MM.1S (cell line): ENCODE measurements around the gene RB1.

Experiments used
- DNase-seq: peaks from one replicate; pipeline ENCODE4 v3.0.0-alpha.2; 2015
- H2AFZ ChIP-seq: fragments of 300-600 bp; sonication (generic); 2 replicates; pipeline ENCODE4 v1.6.0; 2016; ENCODE audit warnings: antibody characterized with exemption, low read length
- H3F3A ChIP-seq: fragments of 300-600 bp; sonication (generic); 2 replicates; pipeline ENCODE4 v1.6.1; 2016; ENCODE audit warnings: mild to moderate bottlenecking, antibody characterized with exemption, low read length, moderate library complexity, mixed read lengths; ENCODE audit not compliant: insufficient read depth
- H3K27ac ChIP-seq: fragments of 300-600 bp; sonication (generic); 2 replicates; pipeline ENCODE4 v1.5.1; 2016; ENCODE audit warnings: mild to moderate bottlenecking, low read length
- H3K27me3 ChIP-seq: fragments of 300-600 bp; sonication (generic); replicated peaks from 2 replicates; pipeline ENCODE4 v1.6.0; 2016; ENCODE audit warnings: low read length; ENCODE audit not compliant: insufficient read depth
- H3K36me3 ChIP-seq: fragments of 300-600 bp; sonication (generic); replicated peaks from 2 replicates; pipeline ENCODE4 v1.6.1; 2016; ENCODE audit warnings: mild to moderate bottlenecking, low read length, mixed read lengths; ENCODE audit not compliant: insufficient read depth
- H3K4me1 ChIP-seq: fragments of 300-600 bp; sonication (generic); 2 replicates; pipeline ENCODE4 v1.6.1; 2016; ENCODE audit warnings: low read length, mixed read lengths
- H3K4me2 ChIP-seq: fragments of 300-600 bp; sonication (generic); 2 replicates; pipeline ENCODE4 v1.6.0; 2016; ENCODE audit warnings: low read depth, low read length
- H3K4me3 ChIP-seq: fragments of 300-600 bp; sonication (generic); 2 replicates; pipeline ENCODE4 v1.5.1; 2016; ENCODE audit warnings: low read length, mixed read lengths
- H3K79me2 ChIP-seq: fragments of 300-600 bp; sonication (generic); 2 replicates; pipeline ENCODE4 v1.6.1; 2016; ENCODE audit warnings: mixed run types, low read length, mixed read lengths
- H3K9ac ChIP-seq: fragments of 300-600 bp; sonication (generic); 2 replicates; pipeline ENCODE4 v1.6.1; 2016; ENCODE audit warnings: low read length, mixed read lengths
- H3K9me2 ChIP-seq: fragments of 300-600 bp; sonication (generic); replicated peaks from 2 replicates; pipeline ENCODE4 v1.6.1; 2016; ENCODE audit warnings: mild to moderate bottlenecking, low read length, mixed read lengths; ENCODE audit not compliant: insufficient read depth
- H3K9me3 ChIP-seq: fragments of 300-600 bp; sonication (generic); replicated peaks from 2 replicates; pipeline ENCODE4 v1.6.1; 2016; ENCODE audit warnings: mild to moderate bottlenecking, low read length, mixed read lengths; ENCODE audit not compliant: insufficient read depth
- H4K20me1 ChIP-seq: fragments of 300-600 bp; sonication (generic); 2 replicates; pipeline ENCODE4 v1.6.1; 2016; ENCODE audit warnings: mild to moderate bottlenecking, low read length, moderate library complexity, mixed read lengths; ENCODE audit not compliant: insufficient read depth
- CTCF ChIP-seq: fragments of 300-600 bp; sonication (generic); IDR thresholded peaks from 2 replicates; pipeline ENCODE4 v1.5.1; 2016; ENCODE audit warnings: antibody characterized with exemption, low read length, mixed read lengths
- EZH2 ChIP-seq: fragments of 300-600 bp; sonication (generic); optimal IDR thresholded peaks from 2 replicates; pipeline ENCODE3; 2017; ENCODE audit warnings: low read depth, mild to moderate bottlenecking, antibody characterized with exemption, low read length, mixed read lengths
- EZH2phosphoT487 ChIP-seq: fragments of 300-600 bp; sonication (generic); IDR thresholded peaks from 2 replicates; pipeline ENCODE4 v1.6.1; 2018; ENCODE audit warnings: antibody characterized with exemption, low read length

Gene RB1

GRCh38 chr13:48497669-48498068 is 194.1 kb downstream of the RB1 start:
- H3K79me2 ChIP-seq = no peaks in the 10 kb centered on the region
- no peaks in the 10 kb centered on the region for H3K9me3 ChIP-seq
- H3K4me3 ChIP-seq = no peak overlapping the region
- no peak overlapping the region for H3K4me2 ChIP-seq
- no peaks in the 10 kb centered on the region for H3K36me3 ChIP-seq
- TF ChIP-seq CTCF = no peak
- no peak for TF ChIP-seq EZH2
- no peak for TF ChIP-seq EZH2phosphoT487
- no peaks in the 10 kb centered on the region for H3K9me2 ChIP-seq
- no peak overlapping the region for H3K27ac ChIP-seq
- no peaks in the 10 kb centered on the region for H4K20me1 ChIP-seq
- H3K9ac ChIP-seq = no peak overlapping the region
- H3K27me3 ChIP-seq = no peaks in the 10 kb centered on the region
- DNase-seq = no peak
- H3F3A ChIP-seq = peaks cover 3% of the 10 kb centered on the region; the same call in 1 of the 2 replicates
- no peak overlapping the region for H2AFZ ChIP-seq
- H3K4me1 ChIP-seq = peaks cover 9% of the 10 kb centered on the region

GRCh38 chr13:48500652-48501197 is 197.2 kb downstream of the RB1 start:
- H3K4me2 ChIP-seq = no peak overlapping the region
- H3K9ac ChIP-seq = no peak overlapping the region
- H2AFZ ChIP-seq = no peak overlapping the region

GRCh38 chr13:48501705-48502104 is 198.2 kb downstream of the RB1 start:
- Histone ChIP-seq H3K9me3 (no peaks in the 10 kb centered on the region), H3K4me1 (peaks cover 20% of the 10 kb centered on the region), H3K79me2 (no peaks in the 10 kb centered on the region), H3K4me3 (no peak overlapping the region), H3K27me3 (no peaks in the 10 kb centered on the region), H3K4me2 (no peak overlapping the region), H3K27ac (no peak overlapping the region), H3K9ac (no peak overlapping the region), H3K36me3 (no peaks in the 10 kb centered on the region), H4K20me1 (no peaks in the 10 kb centered on the region), H3F3A (peaks cover 12% of the 10 kb centered on the region; the same call in 1 of the 2 replicates), H3K9me2 (no peaks in the 10 kb centered on the region), H2AFZ (no peak overlapping the region)
- no peak for DNase-seq
- TF ChIP-seq EZH2phosphoT487 (no peak), CTCF (no peak), EZH2 (no peak)

More at GRCh38 chr13:48500652-48501197, 197.2 kb downstream of the RB1 start:
- DNase-seq = no peak
- Histone ChIP-seq H4K20me1 (no peaks in the 10 kb centered on the region), H3K36me3 (no peaks in the 10 kb centered on the region), H3K4me1 (peaks cover 10% of the 10 kb centered on the region), H3K4me3 (no peak overlapping the region), H3K79me2 (no peaks in the 10 kb centered on the region), H3K27me3 (no peaks in the 10 kb centered on the region), H3K9me2 (no peaks in the 10 kb centered on the region), H3K27ac (no peak overlapping the region), H3K9me3 (no peaks in the 10 kb centered on the region), H3F3A (peaks cover 5% of the 10 kb centered on the region; the same call in 1 of the 2 replicates)
- no peak for TF ChIP-seq CTCF
- TF ChIP-seq EZH2 = no peak
- no peak for TF ChIP-seq EZH2phosphoT487
